Adrenal gland (tissue), 12 donors: ENCODE data around the gene DACH2. TPM values are rescaled to one million over a fixed set of nuclear protein-coding genes. Genes with fewer than 3 reads are reported as not detected.

Experiments
- DNase-seq, 7 donors: peaks; one replicate each; pipeline ENCODE4 v3.0.0-alpha.2; 2019 to 2020
- H3K27ac ChIP-seq, 5 donors: fragments of 200-600 bp; sonication (generic) in 4 of 5; 1 replicate in 3 of 5; 2 replicates in 2 of 5; pipeline versions ENCODE4 v1.5.1 to v1.8.0; 2016 to 2020; ENCODE audit warnings: mild to moderate bottlenecking in 1 of 5
- H3K27me3 ChIP-seq: fragments of 200-600 bp; 2 replicates; pipeline ENCODE4 v1.8.0; 2021
- H3K36me3 ChIP-seq, 2 donors: fragments of 200-600 bp; replicated peaks in 1 of 2; 1 replicate in 1 of 2; 2 replicates in 1 of 2; pipeline versions ENCODE4 v1.5.1 to v1.8.0; 2018 to 2022
- H3K4me1 ChIP-seq, 2 donors: fragments of 200-600 bp; replicated peaks in 1 of 2; 1 replicate in 1 of 2; 2 replicates in 1 of 2; pipeline versions ENCODE4 v1.5.1 to v1.8.0; 2018 to 2021
- H3K4me3 ChIP-seq, 4 donors: fragments of 200-600 bp; sonication (generic) in 3 of 4; one replicate each; pipeline ENCODE4 v1.5.1; 2016 to 2018
- H3K9me3 ChIP-seq, 3 donors: fragments of 200-600 bp; sonication (generic) in 1 of 3; replicated peaks in 1 of 3; 1 replicate in 2 of 3; 2 replicates in 1 of 3; pipeline versions ENCODE4 v1.5.1 to v1.8.0; 2016 to 2021
- POLR2A ChIP-seq, 2 donors: fragments of 450-650 bp; IDR thresholded peaks; one replicate each; pipeline ENCODE4 v1.6.1; 2017; ENCODE audit warnings: antibody characterized with exemption in 2 of 2, mild to moderate bottlenecking in 2 of 2, moderate library complexity in 1 of 2
- WGBS, 4 donors: extraction: QIAGEN DNeasy Blood & Tissue Kit in 2 of 4; methylation state at CpG; one replicate each; pipeline versions ENCODE4 v1.1.5 to v1.1.7; 2013 to 2017; 5-methylcytosine and 5-hydroxymethylcytosine counted together
- intact Hi-C, 2 donors: fragments of 100-400 bp; cut with DNase I; formaldehyde crosslinking; loops; one replicate each; pipeline versions ENCODE4 v1.14.1 to v1.15.0; 2022 to 2023
- polyA plus RNA-seq, 3 donors: library from polyadenylated mRNA; stranded (reverse); fragments of 200-250 nt in 2 of 3; fragments of 350-450 nt in 1 of 3; fragmentation: Illumina TruSeq in 1 of 3; extraction: RNeasy Lipid Tissue Mini Kit (QIAGEN cat#74804) in 1 of 3; gene quantifications; one replicate each; pipeline ENCODE4 v1.2.3, GENCODE V29; 2013 to 2014
- total RNA-seq, 9 donors: library from RNA; depleted of rRNA in 4 of 9; stranded (reverse); fragments of >200 nt in 4 of 9; fragments of 120-200 nt in 1 of 9; fragmentation: NEBNext Ultra II Directional in 1 of 9; extraction: Animal tissue kit (Norgen Biotek cat#: 25700) in 1 of 9; gene quantifications; one replicate each; pipeline versions ENCODE4 v1.1.0 to v1.2.4, GENCODE V29; 2013 to 2023
- TF ChIP-seq, protein P1 (sequence below), 6 experiments: fragments of 450-650 bp in 4 of 6; fragments of 200-600 bp in 2 of 6; sonication (generic) in 1 of 6; IDR thresholded peaks; 1 replicate in 5 of 6; 2 replicates in 1 of 6; pipeline versions ENCODE4 v1.5.1 to v1.8.0; 2016 to 2021; ENCODE audit warnings: antibody characterized with exemption in 6 of 6, mild to moderate bottlenecking in 2 of 6, moderate library complexity in 1 of 6
- donor health status: healthy with polysubstance abuse.
- donor health status: Bipolar disorder and iron deficiency.
- donor health status: DM: yes; HTN: yes; CAD: no.
- donor health status: DM: no; HTN: no; CAD: no.
- donor health status: DM: no; HTN: no; CAD: no.
- donor health status: DM: yes; HTN: yes; CAD: no.

Gene DACH2
- total and polyA plus RNA-seq, 12 donors, result 0.08 to 7.7 (median 0.09) TPM; not detected in 6

DNA sequence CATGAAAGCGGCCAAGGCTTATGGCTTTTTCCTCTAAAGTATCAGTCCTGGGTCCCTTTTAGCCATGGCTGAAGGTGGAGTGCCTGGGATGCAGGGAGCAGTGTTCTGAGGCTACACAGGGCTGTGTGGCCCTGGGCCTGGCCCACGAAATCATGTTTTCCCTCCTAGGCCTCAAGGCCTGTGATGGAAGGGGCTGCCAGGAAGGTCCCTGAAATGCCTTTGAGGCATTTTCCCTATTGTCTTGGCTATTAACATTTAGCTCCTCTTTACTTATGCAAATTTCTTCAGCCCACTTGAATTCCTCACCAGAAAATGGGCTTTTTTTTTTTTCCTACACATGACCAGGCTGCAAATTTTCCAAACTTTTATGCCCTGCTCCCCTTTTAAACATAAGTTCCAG lies 657.0 kb downstream of the DACH2 start:
- 36 to 62% (median 58%) methylated on average over 1 to 2 of the region's 2 CpGs for WGBS, 4 donors
- no peaks in the 10 kb centered on the region for H3K27me3 ChIP-seq
- no peaks in the 10 kb centered on the region for H3K9me3 ChIP-seq
- H3K4me3 ChIP-seq, result no peak overlapping the region
- intact Hi-C loops, result no loop called here
- DNase-seq, result no peak
- H3K27ac ChIP-seq, result no peak overlapping the region
- TF ChIP-seq, protein P1, sequence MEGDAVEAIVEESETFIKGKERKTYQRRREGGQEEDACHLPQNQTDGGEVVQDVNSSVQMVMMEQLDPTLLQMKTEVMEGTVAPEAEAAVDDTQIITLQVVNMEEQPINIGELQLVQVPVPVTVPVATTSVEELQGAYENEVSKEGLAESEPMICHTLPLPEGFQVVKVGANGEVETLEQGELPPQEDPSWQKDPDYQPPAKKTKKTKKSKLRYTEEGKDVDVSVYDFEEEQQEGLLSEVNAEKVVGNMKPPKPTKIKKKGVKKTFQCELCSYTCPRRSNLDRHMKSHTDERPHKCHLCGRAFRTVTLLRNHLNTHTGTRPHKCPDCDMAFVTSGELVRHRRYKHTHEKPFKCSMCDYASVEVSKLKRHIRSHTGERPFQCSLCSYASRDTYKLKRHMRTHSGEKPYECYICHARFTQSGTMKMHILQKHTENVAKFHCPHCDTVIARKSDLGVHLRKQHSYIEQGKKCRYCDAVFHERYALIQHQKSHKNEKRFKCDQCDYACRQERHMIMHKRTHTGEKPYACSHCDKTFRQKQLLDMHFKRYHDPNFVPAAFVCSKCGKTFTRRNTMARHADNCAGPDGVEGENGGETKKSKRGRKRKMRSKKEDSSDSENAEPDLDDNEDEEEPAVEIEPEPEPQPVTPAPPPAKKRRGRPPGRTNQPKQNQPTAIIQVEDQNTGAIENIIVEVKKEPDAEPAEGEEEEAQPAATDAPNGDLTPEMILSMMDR (IDR thresholded peaks at IDR 0.05), result no peak
- TF ChIP-seq POLR2A (IDR thresholded peaks at IDR 0.05), result no peak
- no peaks in the 10 kb centered on the region for H3K4me1 ChIP-seq
- H3K36me3 ChIP-seq, result no peaks in the 10 kb centered on the region

GRCh38 chrX:86806786-86807185 lies 658.5 kb downstream of the DACH2 start:
- no peak overlapping the region for H3K27ac ChIP-seq
- H3K27me3 ChIP-seq, result no peaks in the 10 kb centered on the region
- H3K4me1 ChIP-seq, result no peaks in the 10 kb centered on the region
- intact Hi-C loops, result no loop called here
- no peaks in the 10 kb centered on the region for H3K9me3 ChIP-seq
- no peak overlapping the region for H3K4me3 ChIP-seq
- WGBS, 4 donors, result 50 to 67% (median 54%) methylated on average over 2 of the region's 2 CpGs
- no peaks in the 10 kb centered on the region for H3K36me3 ChIP-seq
- DNase-seq, result no peak
- TF ChIP-seq, protein P1 (IDR thresholded peaks at IDR 0.05), result no peak
- no peak for TF ChIP-seq POLR2A (IDR thresholded peaks at IDR 0.05)

GRCh38 chrX:86809651-86810050 lies 661.4 kb downstream of the DACH2 start:
- Histone ChIP-seq H3K4me3 (no peak overlapping the region), H3K36me3 (no peaks in the 10 kb centered on the region), H3K27ac (no peak overlapping the region), H3K27me3 (no peaks in the 10 kb centered on the region), H3K9me3 (no peaks in the 10 kb centered on the region), H3K4me1 (no peaks in the 10 kb centered on the region)
- WGBS, 4 donors, result 20 to 33% (median 26%) methylated on average over 2 of the region's 2 CpGs
- intact Hi-C loops, result no loop called here
- TF ChIP-seq POLR2A (IDR thresholded peaks at IDR 0.05), result no peak
- TF ChIP-seq, protein P1 (IDR thresholded peaks at IDR 0.05), result no peak
- DNase-seq, result no peak

DNA sequence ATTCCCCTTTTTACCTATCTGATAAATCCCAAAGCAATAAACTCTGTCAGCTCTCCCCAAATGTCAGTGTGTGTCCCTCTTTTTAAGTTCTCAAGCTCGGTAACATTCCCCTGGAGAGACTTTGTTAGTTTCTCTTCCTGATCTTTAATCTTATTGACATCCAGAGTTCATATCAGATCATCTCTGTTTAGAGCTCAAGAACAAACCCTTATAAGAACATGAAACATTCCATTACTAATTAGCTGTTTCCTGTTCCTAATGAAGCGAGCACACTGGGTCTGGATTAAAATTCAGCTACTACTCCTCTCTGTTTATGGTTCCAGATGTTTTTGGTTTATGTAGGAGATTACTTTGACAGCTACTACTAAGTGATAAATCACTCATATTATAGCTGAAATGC lies 681.5 kb downstream of the DACH2 start:
- no peaks in the 10 kb centered on the region for H3K36me3 ChIP-seq
- no peak for DNase-seq
- TF ChIP-seq, protein P1 (IDR thresholded peaks at IDR 0.05), result no peak
- TF ChIP-seq POLR2A (IDR thresholded peaks at IDR 0.05), result no peak
- H3K4me1 ChIP-seq, result no peaks in the 10 kb centered on the region
- H3K27ac ChIP-seq, result no peak overlapping the region
- WGBS, 4 donors, result 46 to 62% (median 55%) methylated on average over 2 of the region's 2 CpGs
- no peaks in the 10 kb centered on the region for H3K27me3 ChIP-seq
- intact Hi-C loops, result no loop called here
- no peak overlapping the region for H3K4me3 ChIP-seq
- H3K9me3 ChIP-seq, result no peaks in the 10 kb centered on the region
